HFFc6 (cell line): ENCODE results near the gene LECT2. TPM values are rescaled to one million over a fixed set of nuclear protein-coding genes. Genes with fewer than 3 reads are reported as not detected.

Experiments used
- DNase-seq: peaks from one replicate; pipeline ENCODE4 v3.0.0-alpha.2; 2018
- H3K27ac Mint-ChIP-seq: 2 replicates; pipeline ENCODE4 v1.8.0; 2020; ENCODE audit warnings: mild to moderate bottlenecking, mixed read lengths
- H3K27me3 Mint-ChIP-seq: 2 replicates; pipeline ENCODE4 v1.8.0; 2021; ENCODE audit warnings: mild to moderate bottlenecking, moderate library complexity, mixed read lengths; ENCODE audit not compliant: insufficient read depth
- H3K36me3 Mint-ChIP-seq: 2 replicates; pipeline ENCODE4 v1.8.0; 2021; ENCODE audit warnings: low read depth, mixed read lengths
- H3K4me1 Mint-ChIP-seq: 2 replicates; pipeline ENCODE4 v1.8.0; 2020; ENCODE audit warnings: low read depth, mixed read lengths
- H3K4me3 Mint-ChIP-seq: 2 replicates; pipeline ENCODE4 v1.8.0; 2020; ENCODE audit warnings: mild to moderate bottlenecking, moderate library complexity, mixed read lengths
- H3K9me3 Mint-ChIP-seq: 2 replicates; pipeline ENCODE4 v1.8.0; 2020; ENCODE audit warnings: mild to moderate bottlenecking, mixed read lengths
- CTCF ChIP-seq: fragments of 200-600 bp; sonication (generic); IDR thresholded peaks from 2 replicates; pipeline ENCODE4 v1.5.0; 2021; ENCODE audit warnings: antibody characterized with exemption, mild to moderate bottlenecking
- total RNA-seq, 6 experiments: library from RNA; stranded (reverse); fragmentation: NEBNext Ultra II Directional; extraction: Animal tissue kit (Norgen Biotek cat#: 25700); gene quantifications; 2 replicates in 1 of 6; 3 replicates in 5 of 6; pipeline ENCODE4 v1.2.3, GENCODE V29; 2021

LECT2 gene
- total RNA-seq, 6 experiments from 2014 or later: not detected

GRCh38 chr5:135942202-135942771 lies 12.5 kb downstream of the LECT2 start:
- no peaks in the 10 kb centered on the region for H3K4me1 Mint-ChIP-seq
- no peak for DNase-seq

GRCh38 chr5:135941711-135942110 lies 13.1 kb downstream of the LECT2 start:
- no peak for DNase-seq
- Mint-ChIP-seq H3K27ac (no peak overlapping the region), H3K4me3 (no peak overlapping the region), H3K9me3 (no peaks in the 10 kb centered on the region), H3K4me1 (no peaks in the 10 kb centered on the region), H3K36me3 (no peaks in the 10 kb centered on the region), H3K27me3 (peaks cover 2% of the 10 kb centered on the region; the same call in 1 of the 2 replicates)
- no peak for TF ChIP-seq CTCF

More at GRCh38 chr5:135942202-135942771, 12.5 kb downstream of the LECT2 start:
- H3K27ac Mint-ChIP-seq: no peak overlapping the region
- H3K27me3 Mint-ChIP-seq: peaks cover 2% of the 10 kb centered on the region; the same call in 1 of the 2 replicates
- no peak overlapping the region for H3K4me3 Mint-ChIP-seq
- no peaks in the 10 kb centered on the region for H3K36me3 Mint-ChIP-seq
- no peaks in the 10 kb centered on the region for H3K9me3 Mint-ChIP-seq
- TF ChIP-seq CTCF: no peak

- Mint-ChIP-seq H3K27ac (no peak overlapping the region), H3K27me3 (peaks cover 4% of the 10 kb centered on the region; the same call in 1 of the 2 replicates), H3K36me3 (no peaks in the 10 kb centered on the region), H3K4me3 (no peak overlapping the region), H3K4me1 (no peaks in the 10 kb centered on the region), H3K9me3 (no peaks in the 10 kb centered on the region)
- DNase-seq: no peak
- no peak for TF ChIP-seq CTCF
Measured at GRCh38 chr5:135937245-135937911, 17.4 kb downstream of the LECT2 start.

GRCh38 chr5:135934939-135935338 lies 19.8 kb downstream of the LECT2 start:
- H3K36me3 Mint-ChIP-seq: no peaks in the 10 kb centered on the region
- no peak overlapping the region for H3K27ac Mint-ChIP-seq
- no peak overlapping the region for H3K4me3 Mint-ChIP-seq
- TF ChIP-seq CTCF: no peak
- no peaks in the 10 kb centered on the region for H3K9me3 Mint-ChIP-seq
- peak; percentile 4 for DNase-seq
- H3K4me1 Mint-ChIP-seq: no peaks in the 10 kb centered on the region
- peaks cover 20% of the 10 kb centered on the region for H3K27me3 Mint-ChIP-seq

- no peak for TF ChIP-seq CTCF
- no peaks in the 10 kb centered on the region for H3K36me3 Mint-ChIP-seq
- no peaks in the 10 kb centered on the region; the same call in 1 of the 2 replicates for H3K9me3 Mint-ChIP-seq
- no peaks in the 10 kb centered on the region for H3K4me1 Mint-ChIP-seq
- no peak overlapping the region for H3K4me3 Mint-ChIP-seq
- DNase-seq: no peak
- no peak overlapping the region for H3K27ac Mint-ChIP-seq
- peaks cover 38% of the 10 kb centered on the region for H3K27me3 Mint-ChIP-seq
Measured at GRCh38 chr5:135930949-135931295, 23.9 kb downstream of the LECT2 start.
